ENCODE data around the gene MCF2L.

MCF2L gene

DNA sequence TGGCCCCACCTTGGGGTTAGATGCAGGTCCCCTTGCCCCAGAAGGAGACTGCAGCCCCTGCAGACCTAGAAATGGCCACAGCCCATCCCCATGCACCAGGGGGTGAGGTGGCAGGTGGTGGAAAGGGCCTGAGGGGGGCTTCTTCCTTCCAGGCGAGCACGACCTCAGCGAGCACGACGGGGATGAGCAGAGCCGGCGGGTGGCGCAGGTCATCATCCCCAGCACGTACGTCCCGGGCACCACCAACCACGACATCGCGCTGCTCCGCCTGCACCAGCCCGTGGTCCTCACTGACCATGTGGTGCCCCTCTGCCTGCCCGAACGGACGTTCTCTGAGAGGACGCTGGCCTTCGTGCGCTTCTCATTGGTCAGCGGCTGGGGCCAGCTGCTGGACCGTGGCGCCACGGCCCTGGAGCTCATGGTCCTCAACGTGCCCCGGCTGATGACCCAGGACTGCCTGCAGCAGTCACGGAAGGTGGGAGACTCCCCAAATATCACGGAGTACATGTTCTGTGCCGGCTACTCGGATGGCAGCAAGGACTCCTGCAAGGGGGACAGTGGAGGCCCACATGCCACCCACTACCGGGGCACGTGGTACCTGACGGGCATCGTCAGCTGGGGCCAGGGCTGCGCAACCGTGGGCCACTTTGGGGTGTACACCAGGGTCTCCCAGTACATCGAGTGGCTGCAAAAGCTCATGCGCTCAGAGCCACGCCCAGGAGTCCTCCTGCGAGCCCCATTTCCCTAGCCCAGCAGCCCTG is 149.4 kb downstream of the MCF2L start:
- TF ChIP-seq, protein P1, sequence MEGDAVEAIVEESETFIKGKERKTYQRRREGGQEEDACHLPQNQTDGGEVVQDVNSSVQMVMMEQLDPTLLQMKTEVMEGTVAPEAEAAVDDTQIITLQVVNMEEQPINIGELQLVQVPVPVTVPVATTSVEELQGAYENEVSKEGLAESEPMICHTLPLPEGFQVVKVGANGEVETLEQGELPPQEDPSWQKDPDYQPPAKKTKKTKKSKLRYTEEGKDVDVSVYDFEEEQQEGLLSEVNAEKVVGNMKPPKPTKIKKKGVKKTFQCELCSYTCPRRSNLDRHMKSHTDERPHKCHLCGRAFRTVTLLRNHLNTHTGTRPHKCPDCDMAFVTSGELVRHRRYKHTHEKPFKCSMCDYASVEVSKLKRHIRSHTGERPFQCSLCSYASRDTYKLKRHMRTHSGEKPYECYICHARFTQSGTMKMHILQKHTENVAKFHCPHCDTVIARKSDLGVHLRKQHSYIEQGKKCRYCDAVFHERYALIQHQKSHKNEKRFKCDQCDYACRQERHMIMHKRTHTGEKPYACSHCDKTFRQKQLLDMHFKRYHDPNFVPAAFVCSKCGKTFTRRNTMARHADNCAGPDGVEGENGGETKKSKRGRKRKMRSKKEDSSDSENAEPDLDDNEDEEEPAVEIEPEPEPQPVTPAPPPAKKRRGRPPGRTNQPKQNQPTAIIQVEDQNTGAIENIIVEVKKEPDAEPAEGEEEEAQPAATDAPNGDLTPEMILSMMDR (IDR thresholded peaks at IDR 0.05; ENCODE audit: low read depth, low read length, missing control alignments), result no peak
- no peak overlapping the region for H3K4me3 ChIP-seq (ENCODE audit: low read depth, low read length)
- no peak for DNase-seq (ENCODE audit: low read depth)
- in situ Hi-C loops (cut with HindIII; ENCODE audit: low sequenced_read_pairs), result no loop called here

DNA sequence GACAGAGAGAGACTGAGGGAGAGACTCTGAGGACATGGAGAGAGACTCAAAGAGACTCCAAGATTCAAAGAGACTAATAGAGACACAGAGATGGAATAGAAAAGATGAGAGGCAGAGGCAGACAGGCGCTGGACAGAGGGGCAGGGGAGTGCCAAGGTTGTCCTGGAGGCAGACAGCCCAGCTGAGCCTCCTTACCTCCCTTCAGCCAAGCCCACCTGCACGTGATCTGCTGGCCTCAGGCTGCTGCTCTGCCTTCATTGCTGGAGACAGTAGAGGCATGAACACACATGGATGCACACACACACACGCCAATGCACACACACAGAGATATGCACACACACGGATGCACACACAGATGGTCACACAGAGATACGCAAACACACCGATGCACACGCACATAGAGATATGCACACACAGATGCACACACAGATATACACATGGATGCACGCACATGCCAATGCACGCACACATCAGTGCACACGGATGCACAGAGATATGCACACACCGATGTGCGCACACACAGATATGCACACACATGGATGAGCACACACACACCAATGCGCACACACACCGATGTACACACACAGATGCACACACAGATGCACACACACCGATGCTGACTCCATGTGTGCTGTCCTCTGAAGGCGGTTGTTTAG is 150.3 kb downstream of the MCF2L start:
- TF ChIP-seq, protein P1 (IDR thresholded peaks at IDR 0.05; ENCODE audit: low read depth, low read length, missing control alignments), result no peak
- no peak overlapping the region for H3K4me3 ChIP-seq (ENCODE audit: low read depth, low read length)
- in situ Hi-C loops (cut with HindIII; ENCODE audit: low sequenced_read_pairs), result no loop called here
- DNase-seq (ENCODE audit: low read depth), result no peak

DNA sequence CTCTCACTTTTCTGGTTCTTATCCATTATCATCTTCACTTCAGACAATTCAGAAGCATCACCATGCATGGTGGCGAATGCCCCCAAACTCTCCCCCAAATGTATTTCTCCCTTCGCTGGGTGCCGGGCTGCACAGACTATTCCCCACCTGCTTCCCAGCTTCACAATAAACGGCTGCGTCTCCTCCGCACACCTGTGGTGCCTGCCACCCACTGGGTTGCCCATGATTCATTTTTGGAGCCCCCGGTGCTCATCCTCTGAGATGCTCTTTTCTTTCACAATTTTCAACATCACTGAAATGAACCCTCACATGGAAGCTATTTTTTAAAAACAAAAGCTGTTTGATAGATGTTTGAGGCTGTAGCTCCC is 150.8 kb downstream of the MCF2L start:
- no peak overlapping the region for H3K4me3 ChIP-seq (ENCODE audit: low read depth, low read length)
- DNase-seq (ENCODE audit: low read depth), result no peak
- in situ Hi-C loops (cut with HindIII; ENCODE audit: low sequenced_read_pairs), result no loop called here
- TF ChIP-seq, protein P1 (IDR thresholded peaks at IDR 0.05; ENCODE audit: low read depth, low read length, missing control alignments), result no peak

DNA sequence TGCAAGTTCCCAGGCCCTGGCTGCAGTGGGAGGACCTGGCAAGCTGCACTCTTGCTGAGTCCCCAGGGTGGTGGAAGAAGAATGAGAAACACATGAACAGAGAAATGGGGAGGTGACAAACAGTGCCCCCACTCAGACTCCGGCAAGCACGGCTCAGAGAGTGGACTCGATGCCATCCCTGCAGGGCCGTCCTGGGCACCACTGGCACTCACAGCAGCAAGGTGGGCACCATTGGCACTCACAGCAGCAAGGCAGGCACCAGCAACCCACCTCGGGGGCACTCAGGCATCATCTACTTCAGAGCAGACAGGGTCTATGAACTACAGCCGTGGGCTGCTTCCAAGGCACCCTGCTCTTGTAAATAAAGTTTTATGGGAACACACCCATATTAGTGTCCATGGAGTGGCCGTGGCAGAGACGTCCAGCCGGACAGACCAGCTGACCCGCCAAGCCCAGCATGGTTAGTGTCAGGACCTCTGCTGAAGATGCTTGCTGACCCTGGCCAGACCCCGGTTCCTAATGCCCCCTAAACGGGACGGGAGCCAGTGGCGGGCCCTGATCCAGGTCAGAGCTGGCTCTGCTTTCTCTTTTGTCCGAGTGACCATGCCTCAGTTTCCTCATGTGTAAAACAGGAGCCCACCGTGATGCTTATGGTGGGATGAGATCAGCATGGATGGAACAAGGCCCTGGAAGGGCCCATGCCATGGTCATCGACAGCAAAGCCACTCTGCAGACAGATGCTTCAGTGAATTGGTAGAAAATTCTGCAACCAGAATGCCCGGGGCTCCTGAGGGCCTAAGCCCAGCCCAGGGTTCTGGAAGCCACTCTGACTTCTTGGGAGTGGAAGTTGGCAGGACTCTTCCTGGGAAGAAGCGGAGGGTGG is 151.5 kb downstream of the MCF2L start:
- TF ChIP-seq, protein P1 (IDR thresholded peaks at IDR 0.05; ENCODE audit: low read depth, low read length, missing control alignments), result no peak
- in situ Hi-C loops (cut with HindIII; ENCODE audit: low sequenced_read_pairs), result no loop called here
- no peak for DNase-seq (ENCODE audit: low read depth)
- H3K4me3 ChIP-seq (ENCODE audit: low read depth, low read length), result no peak overlapping the region

DNA sequence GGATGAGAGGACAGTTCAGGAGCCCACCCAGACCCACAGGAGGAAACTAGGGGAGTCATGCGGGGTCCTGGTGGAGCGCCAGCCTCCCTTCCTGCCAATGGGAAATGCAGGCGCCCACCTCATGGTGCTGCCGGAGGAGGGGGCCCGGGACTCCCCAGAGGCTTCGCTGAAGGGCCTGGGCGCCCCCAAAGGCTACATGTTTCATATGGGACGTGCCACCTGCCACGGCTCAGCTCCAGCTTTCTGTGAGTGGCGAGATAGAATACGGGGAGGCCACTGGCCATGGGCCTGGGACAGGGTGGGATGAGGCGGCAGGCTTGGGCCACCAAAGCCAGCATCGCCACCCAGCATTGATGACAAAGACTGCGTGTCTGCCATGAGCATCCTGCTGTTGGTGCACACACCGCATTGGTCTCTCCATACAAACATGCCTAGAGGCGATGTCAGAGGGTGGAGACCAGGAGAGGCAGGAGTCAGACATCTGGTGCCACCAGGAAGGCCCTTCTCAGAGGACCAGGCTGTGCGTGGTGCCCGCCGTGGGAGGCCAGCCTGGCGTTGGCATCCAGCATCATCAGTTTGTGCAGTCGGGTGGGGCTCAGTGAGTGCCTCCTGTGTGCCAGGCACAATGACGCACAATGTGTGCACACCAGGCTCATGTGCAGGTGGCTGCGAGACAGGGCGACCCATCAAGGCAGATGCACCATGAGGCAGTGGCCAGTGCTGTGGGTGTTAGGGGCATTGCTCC is 152.3 kb downstream of the MCF2L start:
- in situ Hi-C loops (cut with HindIII; ENCODE audit: low sequenced_read_pairs), result no loop called here
- no peak for DNase-seq (ENCODE audit: low read depth)
- H3K4me3 ChIP-seq (ENCODE audit: low read depth, low read length), result no peak overlapping the region
- TF ChIP-seq, protein P1 (IDR thresholded peaks at IDR 0.05; ENCODE audit: low read depth, low read length, missing control alignments), result no peak

Measured in astrocyte of the cerebellum (primary cell).